ENCODE measurements around the gene UCN3. TPM values are rescaled to one million over a fixed set of nuclear protein-coding genes. Genes with fewer than 3 reads are reported as not detected.

Gene UCN3, protein sequence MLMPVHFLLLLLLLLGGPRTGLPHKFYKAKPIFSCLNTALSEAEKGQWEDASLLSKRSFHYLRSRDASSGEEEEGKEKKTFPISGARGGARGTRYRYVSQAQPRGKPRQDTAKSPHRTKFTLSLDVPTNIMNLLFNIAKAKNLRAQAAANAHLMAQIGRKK
- total RNA-seq = 1.2 TPM
- long read RNA-seq = 0 reads

DNA sequence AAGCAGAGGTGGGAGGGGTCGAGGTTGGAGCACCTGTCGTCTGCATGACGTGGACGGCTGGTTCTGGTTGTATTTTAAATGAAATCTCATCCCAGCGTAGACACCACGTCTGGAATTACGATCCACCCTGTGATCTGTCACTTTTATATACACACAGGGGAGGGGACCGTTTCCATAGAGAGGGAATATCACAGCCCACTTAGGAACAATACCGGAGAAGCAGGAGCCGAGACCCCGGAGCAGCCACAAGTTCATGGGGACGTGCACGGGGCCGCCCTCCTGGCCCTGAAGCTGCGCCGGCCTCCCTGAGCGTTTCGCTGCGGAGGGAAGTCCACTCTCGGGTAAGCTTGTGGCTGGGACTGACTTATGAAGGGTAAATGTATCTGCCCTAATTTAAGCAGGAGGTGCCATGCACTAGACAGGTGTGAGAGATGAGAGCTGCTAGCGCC is at the start of gene UCN3:
TSS of gene UCN3 (plus strand) at position 77 of the 449 bp plus-strand sequence. CDS start 8,755 bp downstream, outside the sequence.
- Histone ChIP-seq H3K4me1 (no peaks in the 10 kb centered on the region), H3K27me3 (peaks cover 10% of the 10 kb centered on the region), H3K27ac (no peak within 1 kb of the TSS), H3K36me3 (no peaks in the 10 kb centered on the region), H3K4me3 (peak within 1 kb of the TSS; percentile 23), H3K9me3 (no peaks in the 10 kb centered on the region)
- DNase-seq (no peak), ATAC-seq (peak; percentile 51)
- TF ChIP-seq, protein P1, sequence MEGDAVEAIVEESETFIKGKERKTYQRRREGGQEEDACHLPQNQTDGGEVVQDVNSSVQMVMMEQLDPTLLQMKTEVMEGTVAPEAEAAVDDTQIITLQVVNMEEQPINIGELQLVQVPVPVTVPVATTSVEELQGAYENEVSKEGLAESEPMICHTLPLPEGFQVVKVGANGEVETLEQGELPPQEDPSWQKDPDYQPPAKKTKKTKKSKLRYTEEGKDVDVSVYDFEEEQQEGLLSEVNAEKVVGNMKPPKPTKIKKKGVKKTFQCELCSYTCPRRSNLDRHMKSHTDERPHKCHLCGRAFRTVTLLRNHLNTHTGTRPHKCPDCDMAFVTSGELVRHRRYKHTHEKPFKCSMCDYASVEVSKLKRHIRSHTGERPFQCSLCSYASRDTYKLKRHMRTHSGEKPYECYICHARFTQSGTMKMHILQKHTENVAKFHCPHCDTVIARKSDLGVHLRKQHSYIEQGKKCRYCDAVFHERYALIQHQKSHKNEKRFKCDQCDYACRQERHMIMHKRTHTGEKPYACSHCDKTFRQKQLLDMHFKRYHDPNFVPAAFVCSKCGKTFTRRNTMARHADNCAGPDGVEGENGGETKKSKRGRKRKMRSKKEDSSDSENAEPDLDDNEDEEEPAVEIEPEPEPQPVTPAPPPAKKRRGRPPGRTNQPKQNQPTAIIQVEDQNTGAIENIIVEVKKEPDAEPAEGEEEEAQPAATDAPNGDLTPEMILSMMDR (IDR thresholded peaks at IDR 0.05) = no peak
- intact Hi-C loops (cut with DNase I) = no loop called here

DNA sequence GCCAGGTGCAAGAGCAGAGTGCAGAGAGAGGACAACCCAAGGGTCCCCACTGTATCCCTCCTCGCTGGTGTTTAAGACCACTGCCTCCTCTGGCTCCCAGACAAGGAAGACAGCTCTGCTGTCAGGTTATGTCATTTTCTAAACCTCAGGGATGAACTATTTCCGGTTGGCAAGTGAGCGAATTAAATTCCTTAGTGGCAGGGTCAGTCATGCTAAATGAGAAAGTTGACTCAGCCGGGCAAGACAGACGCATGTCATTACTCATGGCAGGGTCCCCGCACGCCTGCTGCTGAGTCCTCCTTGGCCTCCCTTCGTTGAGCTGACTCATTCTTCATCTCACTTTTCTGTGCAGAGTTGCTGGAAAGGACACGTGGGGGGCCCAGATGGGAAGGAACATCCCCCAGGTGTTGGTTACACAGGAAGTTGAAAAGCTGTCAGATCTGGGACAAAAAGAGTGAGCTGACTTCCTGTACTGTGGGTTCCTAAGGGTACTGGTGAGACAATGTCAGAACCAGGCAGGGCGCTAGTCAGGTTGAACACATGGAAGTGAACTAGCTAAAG is 47.1 kb upstream of the UCN3 start:
- Histone ChIP-seq H3K4me1 (no peaks in the 10 kb centered on the region), H3K27ac (no peak overlapping the region), H3K27me3 (no peaks in the 10 kb centered on the region), H3K9me3 (no peaks in the 10 kb centered on the region), H3K36me3 (no peaks in the 10 kb centered on the region), H3K4me3 (no peak overlapping the region)
- intact Hi-C loops (cut with DNase I) = no loop called here
- TF ChIP-seq, protein P1 (IDR thresholded peaks at IDR 0.05) = no peak
- DNase-seq = no peak
- no peak for ATAC-seq

DNA sequence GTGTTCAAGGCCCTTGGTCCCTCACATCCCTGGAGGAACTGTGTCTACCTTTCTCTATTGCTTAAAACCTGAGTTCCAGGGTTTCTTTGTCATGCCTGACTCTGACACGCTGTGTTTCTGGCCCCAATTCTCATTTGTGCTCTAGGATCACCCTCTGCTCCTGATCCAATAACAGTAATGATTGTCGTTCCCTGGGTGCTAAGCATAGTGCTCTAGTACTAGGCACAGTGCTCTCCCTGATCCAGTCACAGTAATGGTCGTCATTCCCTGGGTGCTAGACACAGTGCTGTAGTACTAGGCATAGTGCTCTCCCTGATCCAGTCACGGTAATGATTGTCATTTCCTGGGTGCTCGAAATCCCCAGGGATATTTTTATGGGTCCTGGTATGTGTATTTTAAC is 46.6 kb upstream of the UCN3 start:
- no peak for ATAC-seq
- Histone ChIP-seq H3K4me1 (no peaks in the 10 kb centered on the region), H3K36me3 (no peaks in the 10 kb centered on the region), H3K9me3 (no peaks in the 10 kb centered on the region), H3K27ac (no peak overlapping the region), H3K27me3 (no peaks in the 10 kb centered on the region), H3K4me3 (no peak overlapping the region)
- no peak for DNase-seq
- TF ChIP-seq, protein P1 (IDR thresholded peaks at IDR 0.05) = no peak
- intact Hi-C loops (cut with DNase I) = no loop called here

- intact Hi-C loops (cut with DNase I) = no loop called here
- Histone ChIP-seq H3K4me1 (no peaks in the 10 kb centered on the region), H3K27ac (no peak overlapping the region), H3K9me3 (no peaks in the 10 kb centered on the region), H3K27me3 (no peaks in the 10 kb centered on the region), H3K4me3 (no peak overlapping the region), H3K36me3 (no peaks in the 10 kb centered on the region)
- TF ChIP-seq, protein P1 (IDR thresholded peaks at IDR 0.05) = no peak
- ATAC-seq = no peak
- no peak for DNase-seq
Measured at GRCh38 chr10:5319863-5320262, 44.9 kb upstream of the UCN3 start.

GRCh38 chr10:5321273-5321672 is 43.5 kb upstream of the UCN3 start:
- Histone ChIP-seq H3K9me3 (no peaks in the 10 kb centered on the region), H3K36me3 (no peaks in the 10 kb centered on the region), H3K27ac (no peak overlapping the region), H3K4me3 (no peak overlapping the region), H3K4me1 (no peaks in the 10 kb centered on the region), H3K27me3 (no peaks in the 10 kb centered on the region)
- intact Hi-C loops (cut with DNase I) = no loop called here
- TF ChIP-seq, protein P1 (IDR thresholded peaks at IDR 0.05) = no peak
- DNase-seq (no peak), ATAC-seq (no peak)

All from upper lobe of right lung (tissue), 1 donor.